ENCODE data around the gene SPATS2L.

Gene SPATS2L

DNA sequence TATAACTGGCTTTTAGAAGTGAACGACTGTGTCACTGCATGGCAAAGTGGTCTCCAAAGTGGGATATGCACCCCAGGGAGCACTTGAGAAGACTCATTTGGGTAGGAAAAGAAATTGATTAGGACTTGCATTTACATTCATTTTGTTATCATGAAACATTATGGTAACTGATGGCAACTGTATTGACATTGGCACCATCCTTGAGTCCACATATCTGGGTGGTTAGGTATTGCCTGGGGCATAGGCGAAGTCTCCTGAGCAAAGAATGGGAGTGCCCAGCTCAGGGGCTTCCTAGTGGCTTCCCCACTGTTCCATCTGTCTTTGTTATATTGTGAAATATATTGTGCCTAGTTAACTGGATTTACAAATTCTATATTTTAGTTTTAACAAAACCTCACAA is 29.2 kb downstream of the SPATS2L start:
- H3K9me2 ChIP-seq (replicated peaks; ENCODE audit: insufficient read depth, low read length), result no peaks in the 10 kb centered on the region
- H3K79me2 ChIP-seq (ENCODE audit: insufficient read depth, low read length), result no peaks in the 10 kb centered on the region
- TF ChIP-seq CTCF (IDR thresholded peaks at IDR 0.05; ENCODE audit: insufficient read depth, low read length, poor library complexity, severe bottlenecking), result no peak
- TF ChIP-seq EZH2phosphoT487 (conservative IDR thresholded peaks at IDR 0.05; ENCODE audit: low read length), result no peak
- no peaks in the 10 kb centered on the region for H3K36me3 ChIP-seq (ENCODE audit: low read length)
- H3K9me3 ChIP-seq (ENCODE audit: insufficient read depth, low read length), result no peaks in the 10 kb centered on the region
- no peak overlapping the region for H3K4me2 ChIP-seq (ENCODE audit: low read depth, low read length, poor library complexity, severe bottlenecking)
- no peaks in the 10 kb centered on the region for H3K27me3 ChIP-seq (ENCODE audit: low read length)
- no peak overlapping the region for H3K27ac ChIP-seq (ENCODE audit: low read depth, low read length)
- no peaks in the 10 kb centered on the region for H4K20me1 ChIP-seq (ENCODE audit: low read depth, low read length)
- H3F3A ChIP-seq (ENCODE audit: insufficient read depth), result no peaks in the 10 kb centered on the region
- H3K9ac ChIP-seq (ENCODE audit: low read length), result no peak overlapping the region
- no peak overlapping the region for H3K4me3 ChIP-seq (ENCODE audit: insufficient read depth, low read length, poor library complexity, severe bottlenecking)
- H2AFZ ChIP-seq (ENCODE audit: low read depth, low read length, severe bottlenecking), result no peak overlapping the region

GRCh38 chr2:200336980-200337615 is 30.6 kb downstream of the SPATS2L start:
- H3F3A ChIP-seq (ENCODE audit: insufficient read depth), result no peaks in the 10 kb centered on the region
- TF ChIP-seq EZH2phosphoT487 (conservative IDR thresholded peaks at IDR 0.05; ENCODE audit: low read length) (no peak), CTCF (IDR thresholded peaks at IDR 0.05; ENCODE audit: insufficient read depth, low read length, poor library complexity, severe bottlenecking) (no peak)
- no peaks in the 10 kb centered on the region for H3K79me2 ChIP-seq (ENCODE audit: insufficient read depth, low read length)
- no peaks in the 10 kb centered on the region for H3K9me3 ChIP-seq (ENCODE audit: insufficient read depth, low read length)
- H3K27ac ChIP-seq (ENCODE audit: low read depth, low read length), result no peak overlapping the region
- H3K4me2 ChIP-seq (ENCODE audit: low read depth, low read length, poor library complexity, severe bottlenecking), result no peak overlapping the region
- H3K27me3 ChIP-seq (ENCODE audit: low read length), result no peaks in the 10 kb centered on the region
- H3K4me3 ChIP-seq (ENCODE audit: insufficient read depth, low read length, poor library complexity, severe bottlenecking), result no peak overlapping the region
- H3K36me3 ChIP-seq (ENCODE audit: low read length), result no peaks in the 10 kb centered on the region
- H2AFZ ChIP-seq (ENCODE audit: low read depth, low read length, severe bottlenecking), result no peak overlapping the region
- H3K9ac ChIP-seq (ENCODE audit: low read length), result no peak overlapping the region
- no peaks in the 10 kb centered on the region for H3K9me2 ChIP-seq (replicated peaks; ENCODE audit: insufficient read depth, low read length)
- no peaks in the 10 kb centered on the region for H4K20me1 ChIP-seq (ENCODE audit: low read depth, low read length)

DNA sequence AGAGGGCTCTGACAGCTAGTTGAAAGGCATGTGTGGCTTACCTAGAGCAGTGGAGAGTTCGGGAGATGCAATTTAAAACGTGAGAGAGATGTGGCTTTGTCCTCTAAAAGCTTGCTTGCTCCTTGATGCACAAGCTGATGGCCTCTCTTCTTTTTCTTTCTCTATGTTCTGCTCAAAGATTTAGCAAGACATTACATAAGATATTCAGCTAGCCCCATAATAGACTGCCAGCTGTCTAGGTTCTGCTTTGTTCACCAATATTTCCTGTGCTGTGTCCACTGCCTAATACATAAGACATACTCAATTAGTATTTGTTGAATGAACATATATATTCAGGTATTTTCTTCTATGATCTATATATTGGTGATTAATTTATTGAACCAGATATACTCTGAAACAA is 31.1 kb downstream of the SPATS2L start:
- Histone ChIP-seq H3K79me2 (ENCODE audit: insufficient read depth, low read length) (no peaks in the 10 kb centered on the region), H3K4me3 (ENCODE audit: insufficient read depth, low read length, poor library complexity, severe bottlenecking) (no peak overlapping the region), H3K9me2 (replicated peaks; ENCODE audit: insufficient read depth, low read length) (no peaks in the 10 kb centered on the region), H3K36me3 (ENCODE audit: low read length) (no peaks in the 10 kb centered on the region), H3K9me3 (ENCODE audit: insufficient read depth, low read length) (no peaks in the 10 kb centered on the region), H3K9ac (ENCODE audit: low read length) (no peak overlapping the region), H2AFZ (ENCODE audit: low read depth, low read length, severe bottlenecking) (no peak overlapping the region), H3K27ac (ENCODE audit: low read depth, low read length) (no peak overlapping the region), H3F3A (ENCODE audit: insufficient read depth) (no peaks in the 10 kb centered on the region), H3K27me3 (ENCODE audit: low read length) (no peaks in the 10 kb centered on the region), H4K20me1 (ENCODE audit: low read depth, low read length) (no peaks in the 10 kb centered on the region), H3K4me2 (ENCODE audit: low read depth, low read length, poor library complexity, severe bottlenecking) (no peak overlapping the region)
- TF ChIP-seq CTCF (IDR thresholded peaks at IDR 0.05; ENCODE audit: insufficient read depth, low read length, poor library complexity, severe bottlenecking) (no peak), EZH2phosphoT487 (conservative IDR thresholded peaks at IDR 0.05; ENCODE audit: low read length) (no peak)
